ENCODE results near the gene LRP8.
A peak's percentile ranks its signal among the peaks of the same experiment; 100 is the strongest.

LRP8 gene

GRCh38 chr1:53256511-53257453 is 71.1 kb downstream of the LRP8 start:
- no peak for DNase-seq

- DNase-seq = no peak
These were observed 72.8 kb downstream of the LRP8 start for GRCh38 chr1:53255031-53255430.

DNA sequence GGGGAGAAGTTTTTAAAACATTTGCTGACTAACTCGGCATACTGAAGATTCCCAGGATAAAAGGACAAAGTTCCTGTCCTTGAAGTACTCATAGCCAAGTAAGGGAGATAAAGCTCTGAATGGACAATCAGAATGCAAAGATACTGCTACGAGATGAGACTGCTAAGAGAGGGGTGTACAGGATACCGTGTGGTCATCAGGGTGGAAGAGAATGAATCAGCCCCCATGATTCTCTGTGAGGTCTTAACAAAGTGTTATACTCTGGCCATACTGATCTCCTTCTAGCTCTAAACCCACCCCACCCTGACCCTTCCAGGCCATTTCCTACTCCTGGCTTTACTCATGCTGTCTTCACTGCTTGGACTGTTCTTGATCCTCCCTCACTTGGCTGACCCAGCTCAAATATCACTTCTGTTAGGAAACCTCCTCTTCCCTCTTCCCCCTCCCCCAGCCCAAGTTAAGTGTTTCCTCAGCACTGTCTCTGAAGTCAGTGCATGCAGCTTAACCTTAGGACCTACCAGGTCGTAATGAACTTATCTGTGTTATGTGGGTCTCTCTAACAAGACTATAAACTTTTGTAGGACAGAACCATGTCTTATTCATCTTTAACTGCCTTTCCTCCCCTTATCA is 73.7 kb downstream of the LRP8 start:
- DNase-seq = no peak

- DNase-seq = no peak
These were observed 77.5 kb downstream of the LRP8 start for GRCh38 chr1:53250325-53250724.

DNA sequence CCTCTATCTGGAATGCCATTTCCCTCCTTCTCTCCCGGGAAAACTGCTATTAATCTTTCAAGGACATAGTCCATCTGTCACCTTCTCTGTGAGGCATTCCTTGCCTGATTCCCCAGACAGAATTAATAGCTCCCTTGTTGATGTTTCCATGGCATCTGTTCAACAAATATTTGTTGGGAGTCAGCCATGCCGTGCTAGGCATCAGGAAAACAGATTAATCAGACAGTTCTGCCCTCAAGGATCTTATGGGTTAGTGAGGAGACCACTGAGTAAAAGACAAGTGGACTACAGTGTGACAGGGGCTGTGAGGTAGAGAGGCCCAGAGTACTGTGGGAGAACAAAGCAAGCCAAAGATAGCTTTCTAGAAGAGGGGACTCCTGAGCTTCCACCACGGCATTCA is 78.2 kb downstream of the LRP8 start:
- DNase-seq = no peak

- no peak for DNase-seq
These were observed 81.4 kb downstream of the LRP8 start for GRCh38 chr1:53246261-53247134.

- DNase-seq = no peak
These were observed 83.7 kb downstream of the LRP8 start for GRCh38 chr1:53244141-53244540.

DNA sequence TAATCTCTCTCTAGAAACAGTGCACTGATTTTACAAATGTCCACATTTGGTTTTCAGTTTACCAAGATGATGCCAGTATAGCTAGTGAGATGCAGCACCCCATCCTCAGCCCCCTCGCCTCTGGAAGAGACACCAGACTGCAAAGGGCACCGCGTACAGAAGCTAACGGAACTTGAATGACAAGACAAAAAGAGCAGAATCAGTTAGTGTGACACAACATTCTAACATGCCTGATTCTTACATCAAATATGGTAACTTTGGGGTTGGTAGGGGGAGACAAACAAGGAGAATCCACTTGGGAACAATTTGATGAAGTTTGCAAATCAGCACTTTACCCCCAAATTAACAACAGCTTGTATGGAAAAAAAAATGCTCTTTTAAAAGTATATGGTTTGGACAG is 85.5 kb downstream of the LRP8 start:
- DNase-seq = no peak

- DNase-seq = no peak
These were observed 86.0 kb downstream of the LRP8 start for GRCh38 chr1:53241828-53242227.

- DNase-seq = peak; percentile 93
These were observed 89.4 kb downstream of the LRP8 start, which contains the start of gene MAGOH for GRCh38 chr1:53238197-53239155. MAGOH (minus strand) TSS chr1:53238518; CDS start chr1:53238448, 70 bp downstream.

- DNase-seq = no peak
These were observed 90.2 kb downstream of the LRP8 start for GRCh38 chr1:53237638-53238037.

DNA sequence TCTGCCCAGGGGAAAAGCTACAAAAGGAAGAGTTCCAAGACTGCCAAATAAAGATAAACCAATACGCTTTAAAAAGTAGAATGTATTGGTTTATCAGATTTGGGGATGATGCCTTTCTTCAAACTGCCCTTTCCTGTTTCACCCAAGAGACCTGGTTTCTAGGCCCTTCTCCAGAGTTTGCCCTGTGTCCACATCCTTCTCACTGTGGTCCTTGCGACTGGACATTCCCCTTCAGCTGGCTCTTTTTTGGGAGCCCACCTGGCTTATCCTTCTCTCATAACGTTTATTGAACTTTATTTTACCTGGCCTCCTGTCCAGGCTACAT is 106.9 kb downstream of the LRP8 start:
- DNase-seq = no peak

GRCh38 chr1:53220171-53220961 is 107.5 kb downstream of the LRP8 start, which contains the start of gene CZIB:
CZIB (minus strand) TSS chr1:53220634; CDS start chr1:53220575, 59 bp downstream.
- DNase-seq = peak; percentile 91

DNA sequence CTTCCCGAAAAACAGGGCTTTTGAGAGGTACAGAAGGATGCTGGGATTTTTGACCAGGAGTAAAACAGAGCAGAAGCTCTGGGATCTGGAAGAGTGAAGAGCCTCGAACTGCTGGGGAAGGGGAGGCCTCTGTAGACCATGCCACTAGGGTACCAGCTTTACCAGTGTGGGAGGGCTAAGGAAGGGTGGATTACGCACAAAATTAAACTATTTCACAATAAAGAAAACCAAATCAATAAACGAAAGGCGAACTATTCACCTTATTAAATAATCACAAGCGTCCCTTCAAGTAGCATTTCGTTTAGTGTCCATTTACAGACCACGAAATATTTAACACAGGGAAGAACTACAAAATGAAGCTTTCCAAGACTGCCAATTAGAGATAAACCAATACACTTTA is 108.2 kb downstream of the LRP8 start:
- DNase-seq = no peak

GRCh38 chr1:53218201-53218600 is 109.7 kb downstream of the LRP8 start:
- DNase-seq = no peak

- DNase-seq = no peak
These were observed 113.4 kb downstream of the LRP8 start for GRCh38 chr1:53214376-53214940.

DNA sequence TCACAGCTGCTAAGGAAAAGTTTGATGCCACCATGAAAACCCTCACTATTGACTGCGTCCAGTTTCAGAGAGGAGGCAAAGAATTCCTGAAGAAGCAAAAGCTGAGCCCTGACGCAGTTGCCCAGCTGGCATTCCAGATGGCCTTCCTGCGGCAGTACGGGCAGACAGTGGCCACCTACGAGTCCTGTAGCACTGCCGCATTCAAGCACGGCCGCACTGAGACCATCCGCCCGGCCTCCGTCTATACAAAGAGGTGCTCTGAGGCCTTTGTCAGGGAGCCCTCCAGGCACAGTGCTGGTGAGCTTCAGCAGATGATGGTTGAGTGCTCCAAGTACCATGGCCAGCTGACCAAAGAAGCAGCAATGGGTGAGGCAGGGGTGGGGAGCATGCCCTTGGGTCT is 116.9 kb downstream of the LRP8 start:
- no peak for DNase-seq

- DNase-seq = no peak
These were observed 117.5 kb downstream of the LRP8 start for GRCh38 chr1:53210352-53210751.

GRCh38 chr1:53207726-53208125 is 120.1 kb downstream of the LRP8 start:
- DNase-seq = no peak

GRCh38 chr1:53206735-53207379 is 121.0 kb downstream of the LRP8 start:
- no peak for DNase-seq

Measured in activated CD4-positive, alpha-beta T cell treated with anti-CD3 and anti-CD28 coated beads, Interleukin-2, amount 50 U/mL, for 1 hour (primary cell).